T-helper 17 cell (primary cell): ENCODE data around the gene EVPLL. TPM values are rescaled to one million over a fixed set of nuclear protein-coding genes. Genes with fewer than 3 reads are reported as not detected.
"Not testable (repeated sequence)": the region's sequence is repeated elsewhere in the genome, so short reads cannot be mapped to it uniquely, and the experiment has no call there.

ENCODE experiments used
- ATAC-seq: fragments of 150-1000 bp; cut with Tn5 transposase; 2 replicates; pipeline ENCODE4 v1.10.0; 2021; ENCODE audit warnings: mild to moderate bottlenecking, moderate library complexity
- DNase-seq, 3 donors: peaks; one replicate each; pipeline versions ENCODE4 v3.0.0 to v3.0.0-alpha.2; 2020 to 2021
- H3K9me3 ChIP-seq: one replicate; pipeline ENCODE4 v1.7.0; 2013; ENCODE audit warnings: low read length, mild to moderate bottlenecking; ENCODE audit not compliant: control insufficient read depth, poor library complexity, severe bottlenecking
- H3K27ac Mint-ChIP-seq: one replicate; pipeline ENCODE4 v1.8.0; 2022; ENCODE audit warnings: mild to moderate bottlenecking, moderate library complexity, mixed read lengths
- H3K27me3 Mint-ChIP-seq: one replicate; pipeline ENCODE4 v1.8.0; 2022; ENCODE audit warnings: mixed read lengths
- H3K36me3 Mint-ChIP-seq: one replicate; pipeline ENCODE4 v1.8.0; 2022; ENCODE audit warnings: low read depth, mixed read lengths
- H3K4me1 Mint-ChIP-seq: one replicate; pipeline ENCODE4 v1.8.0; 2022; ENCODE audit warnings: mild to moderate bottlenecking, mixed read lengths
- H3K4me3 Mint-ChIP-seq: one replicate; pipeline ENCODE4 v1.8.0; 2022; ENCODE audit warnings: mild to moderate bottlenecking, moderate library complexity, mixed read lengths
- total RNA-seq, 4 donors: library from RNA in 2 of 4; stranded (reverse) in 2 of 4; gene quantifications; one replicate each; pipeline ENCODE4 v1.2.3 and lab custom pipeline; 2022 to 2026

EVPLL gene
- total RNA-seq, 2 donors from 2014 or later = not detected

DNA sequence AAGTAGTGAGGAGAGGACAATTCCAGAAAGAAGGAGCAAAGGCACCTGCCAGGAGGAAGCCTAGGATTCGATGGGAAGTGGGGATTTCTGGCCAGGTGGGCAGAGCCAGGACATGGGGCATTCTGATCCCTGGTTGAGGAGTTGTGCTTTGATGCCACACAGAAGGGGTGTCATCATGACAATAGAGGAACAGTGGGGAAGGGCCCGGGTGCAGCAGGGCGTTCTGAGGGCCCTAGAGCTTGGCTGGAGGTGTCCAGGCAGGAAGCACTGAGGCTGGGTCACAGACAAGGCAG lies 4.3 kb downstream of the EVPLL start:
- no peak for DNase-seq
- peaks cover 11% of the 10 kb centered on the region for H3K27me3 Mint-ChIP-seq
- H3K27ac Mint-ChIP-seq = no peak overlapping the region
- H3K4me3 Mint-ChIP-seq = no peak overlapping the region
- H3K36me3 Mint-ChIP-seq = no peaks in the 10 kb centered on the region
- H3K4me1 Mint-ChIP-seq = peaks cover 2% of the 10 kb centered on the region
- no peak for ATAC-seq
- no peaks in the 10 kb centered on the region for H3K9me3 ChIP-seq

- Mint-ChIP-seq H3K4me1 (peaks cover 2% of the 10 kb centered on the region), H3K4me3 (peak overlapping the region; percentile 15), H3K36me3 (no peaks in the 10 kb centered on the region), H3K27ac (no peak overlapping the region), H3K27me3 (peaks cover 11% of the 10 kb centered on the region)
- DNase-seq (no peak), ATAC-seq (no peak)
- no peaks in the 10 kb centered on the region for H3K9me3 ChIP-seq
Observed at GRCh38 chr17:18382441-18383078, 5.0 kb downstream of the EVPLL start.

GRCh38 chr17:18383079-18383481 lies 5.5 kb downstream of the EVPLL start:
- ATAC-seq = peak; percentile 75
- not testable (repeated sequence) for H3K9me3 ChIP-seq, H3K27ac Mint-ChIP-seq, H3K4me1 Mint-ChIP-seq, DNase-seq, H3K36me3 Mint-ChIP-seq
- H3K4me3 Mint-ChIP-seq = peak overlapping the region; percentile 15
- peaks cover 11% of the 10 kb centered on the region for H3K27me3 Mint-ChIP-seq

DNA sequence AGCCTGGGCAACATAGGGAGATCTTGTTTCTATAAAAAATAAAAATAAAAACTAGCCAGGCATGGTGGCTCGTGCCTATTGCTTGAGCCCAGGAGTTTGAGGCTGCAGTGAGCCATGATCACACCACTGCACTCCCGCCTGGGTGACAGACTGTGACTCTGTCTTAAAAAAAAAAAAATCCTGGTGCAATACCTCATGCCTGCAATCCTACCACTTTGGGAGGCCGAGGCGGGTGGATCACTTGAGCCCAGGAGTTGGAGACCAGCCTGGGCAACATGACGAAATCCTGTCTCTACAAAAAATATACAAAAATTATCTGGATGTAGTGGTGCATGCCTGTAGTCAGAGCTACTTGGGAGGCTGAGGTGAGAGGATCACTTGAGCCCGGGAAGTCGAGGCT lies 6.7 kb downstream of the EVPLL start:
- ATAC-seq, H3K9me3 ChIP-seq, H3K36me3 Mint-ChIP-seq, DNase-seq, H3K4me3 Mint-ChIP-seq, H3K4me1 Mint-ChIP-seq, H3K27ac Mint-ChIP-seq: not testable (repeated sequence)
- H3K27me3 Mint-ChIP-seq = peaks cover 11% of the 10 kb centered on the region

DNA sequence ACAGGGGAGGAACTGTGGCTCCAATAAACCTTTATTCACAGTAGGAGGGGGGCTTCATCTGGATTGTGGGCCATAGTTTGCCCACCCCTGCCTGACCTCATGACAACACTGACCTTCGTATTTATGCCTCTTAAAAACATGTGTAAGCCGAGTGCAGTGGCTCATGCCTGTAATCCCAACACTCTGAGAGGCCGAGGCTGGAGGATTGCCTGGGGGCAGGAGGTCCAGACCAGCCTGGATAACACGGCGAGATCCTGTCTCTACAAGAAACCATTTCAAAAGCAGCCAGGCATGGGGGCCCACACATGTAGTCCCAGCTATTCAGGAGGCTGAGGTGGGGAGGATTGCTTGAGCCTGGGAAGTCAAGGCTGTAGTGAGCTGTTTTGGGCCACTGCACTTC lies 10.0 kb downstream of the EVPLL start:
- not testable (repeated sequence) for DNase-seq, H3K4me3 Mint-ChIP-seq, H3K27ac Mint-ChIP-seq, ATAC-seq, H3K27me3 Mint-ChIP-seq, H3K9me3 ChIP-seq, H3K36me3 Mint-ChIP-seq, H3K4me1 Mint-ChIP-seq

GRCh38 chr17:18388266-18388665 lies 10.7 kb downstream of the EVPLL start:
- H3K27me3 Mint-ChIP-seq, H3K27ac Mint-ChIP-seq, ATAC-seq, DNase-seq, H3K9me3 ChIP-seq, H3K36me3 Mint-ChIP-seq, H3K4me3 Mint-ChIP-seq, H3K4me1 Mint-ChIP-seq: not testable (repeated sequence)

DNA sequence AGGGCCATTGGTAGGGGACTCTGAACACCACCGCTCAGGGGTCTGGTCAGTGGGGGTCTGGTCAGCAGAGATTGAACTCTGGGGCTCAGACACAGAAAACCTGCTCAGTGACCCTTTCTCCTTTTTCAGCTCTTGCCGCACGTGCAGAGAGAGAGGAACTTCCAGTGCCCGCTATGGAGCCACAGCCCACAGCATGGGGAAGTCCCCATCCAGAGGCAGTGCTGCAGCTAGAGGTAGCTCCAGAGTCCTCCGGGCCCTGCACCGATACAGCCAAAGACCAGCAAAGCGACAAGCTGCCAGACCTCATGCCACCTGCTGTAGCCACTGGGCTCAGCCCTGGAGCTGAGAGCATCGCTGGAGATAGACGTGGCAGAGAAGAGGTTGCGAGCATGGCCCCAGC lies 11.2 kb downstream of the EVPLL start:
- not testable (repeated sequence) for H3K27ac Mint-ChIP-seq, H3K27me3 Mint-ChIP-seq, DNase-seq, H3K9me3 ChIP-seq, H3K4me3 Mint-ChIP-seq, H3K4me1 Mint-ChIP-seq, H3K36me3 Mint-ChIP-seq
- ATAC-seq = peak; percentile 81

GRCh38 chr17:18401872-18402590 lies 24.5 kb downstream of the EVPLL start:
- H3K4me3 Mint-ChIP-seq, H3K9me3 ChIP-seq, H3K36me3 Mint-ChIP-seq, ATAC-seq, H3K27ac Mint-ChIP-seq, H3K27me3 Mint-ChIP-seq, H3K4me1 Mint-ChIP-seq, DNase-seq: not testable (repeated sequence)

DNA sequence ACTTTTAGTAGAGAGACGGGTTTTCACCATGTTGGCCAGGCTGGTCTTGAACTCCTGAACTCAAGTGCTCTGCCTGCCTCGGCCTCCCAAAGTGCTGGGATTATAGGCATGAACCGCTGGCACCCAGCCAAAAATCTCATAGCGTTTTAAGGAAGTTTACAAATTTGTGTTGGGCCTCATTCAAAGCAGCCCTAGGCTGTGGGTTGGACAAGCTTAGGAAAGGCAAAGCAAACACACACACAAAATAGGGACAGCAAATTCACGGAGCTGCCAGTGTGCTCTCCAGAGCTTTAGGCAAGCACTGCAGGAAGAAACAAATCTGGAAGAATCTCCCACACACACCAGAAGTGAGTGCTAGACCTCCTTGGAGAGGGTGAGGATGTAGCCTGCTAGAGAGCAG lies 25.6 kb downstream of the EVPLL start:
- H3K27ac Mint-ChIP-seq, ATAC-seq, H3K36me3 Mint-ChIP-seq, H3K9me3 ChIP-seq, H3K4me3 Mint-ChIP-seq, H3K27me3 Mint-ChIP-seq, H3K4me1 Mint-ChIP-seq, DNase-seq: not testable (repeated sequence)

DNA sequence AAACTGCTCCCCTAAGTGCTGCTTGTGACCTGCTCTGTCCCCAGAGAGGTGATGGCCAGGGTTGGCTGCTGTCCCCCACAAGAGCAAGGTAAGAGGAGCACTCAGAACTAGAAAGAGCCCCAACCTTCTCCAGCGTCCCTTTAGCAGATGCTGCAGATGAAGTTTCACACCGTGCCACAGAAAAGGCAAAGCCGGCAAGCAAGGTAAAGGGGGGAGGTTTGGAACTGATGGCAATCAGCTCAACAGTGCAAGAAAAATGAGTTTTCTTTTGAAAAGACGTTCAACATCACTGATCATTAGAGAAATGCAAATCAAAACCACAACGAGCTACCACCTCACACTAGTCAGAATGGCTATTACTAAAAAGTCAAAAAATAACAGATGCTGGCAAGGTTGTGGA lies 26.0 kb downstream of the EVPLL start:
- H3K4me3 Mint-ChIP-seq, ATAC-seq, H3K27ac Mint-ChIP-seq, H3K27me3 Mint-ChIP-seq, DNase-seq, H3K4me1 Mint-ChIP-seq, H3K36me3 Mint-ChIP-seq, H3K9me3 ChIP-seq: not testable (repeated sequence)

DNA sequence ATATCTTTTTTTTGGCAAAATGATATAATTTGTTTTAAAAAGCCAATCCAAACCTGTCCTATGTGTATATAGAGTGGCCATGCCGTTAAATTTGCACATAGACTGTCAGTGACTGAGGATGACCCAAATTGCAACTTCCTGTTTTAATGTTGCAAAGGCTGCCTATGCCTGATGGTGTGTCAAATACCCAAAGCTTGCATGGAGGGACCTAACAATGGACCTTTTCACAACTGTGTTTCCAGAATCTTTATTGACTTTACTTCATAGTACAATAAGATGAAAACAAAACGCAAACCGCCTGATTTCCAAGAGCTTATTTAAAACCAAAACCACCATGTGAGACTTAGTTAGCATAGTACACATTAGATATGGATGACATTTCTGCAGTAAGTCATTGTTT lies 31.3 kb downstream of the EVPLL start:
- peak overlapping the region; percentile 21 for H3K4me3 Mint-ChIP-seq
- H3K36me3 Mint-ChIP-seq = not testable (repeated sequence)

DNA sequence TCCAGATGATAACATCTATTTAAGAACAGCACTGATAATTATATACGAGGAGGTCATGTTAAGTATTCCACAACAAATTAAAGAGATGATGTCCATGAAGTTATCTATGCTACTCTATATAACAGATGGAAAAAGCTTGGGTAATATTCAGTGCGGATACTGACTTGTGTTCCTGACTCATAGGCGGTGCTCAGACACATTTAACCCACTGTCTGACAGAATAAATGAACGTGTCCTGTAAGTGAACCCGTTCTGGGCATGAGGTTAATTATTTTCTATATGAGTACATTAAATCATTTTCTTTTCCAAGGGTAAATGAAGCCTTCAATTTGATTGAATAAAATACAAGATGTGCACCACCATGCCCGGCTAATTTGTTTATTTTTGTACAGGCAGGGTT lies 31.7 kb downstream of the EVPLL start:
- H3K27ac Mint-ChIP-seq, H3K27me3 Mint-ChIP-seq: not testable (repeated sequence)
- H3K4me3 Mint-ChIP-seq = peak overlapping the region; percentile 21

More for the DNA sequence above, 31.3 kb downstream of the EVPLL start:
- not testable (repeated sequence) for H3K27ac Mint-ChIP-seq, ATAC-seq, DNase-seq, H3K9me3 ChIP-seq, H3K27me3 Mint-ChIP-seq
- H3K4me1 Mint-ChIP-seq = peaks cover 17% of the 10 kb centered on the region

GRCh38 chr17:18410736-18411135 lies 33.2 kb downstream of the EVPLL start:
- not testable (repeated sequence) for ATAC-seq, H3K27me3 Mint-ChIP-seq, DNase-seq, H3K9me3 ChIP-seq, H3K36me3 Mint-ChIP-seq
- peak overlapping the region; percentile 75 for H3K27ac Mint-ChIP-seq
- H3K4me3 Mint-ChIP-seq = peak overlapping the region; percentile 99
- H3K4me1 Mint-ChIP-seq = peaks cover 17% of the 10 kb centered on the region

More for the DNA sequence above, 31.7 kb downstream of the EVPLL start:
- DNase-seq, ATAC-seq, H3K9me3 ChIP-seq, H3K36me3 Mint-ChIP-seq: not testable (repeated sequence)
- H3K4me1 Mint-ChIP-seq = peaks cover 17% of the 10 kb centered on the region

- not testable (repeated sequence) for H3K9me3 ChIP-seq, H3K27me3 Mint-ChIP-seq, DNase-seq, H3K36me3 Mint-ChIP-seq
- peak overlapping the region; percentile 99 for H3K4me3 Mint-ChIP-seq
- H3K27ac Mint-ChIP-seq = peak overlapping the region; percentile 75
- H3K4me1 Mint-ChIP-seq = peaks cover 17% of the 10 kb centered on the region
- ATAC-seq = peak; percentile 42
Observed at GRCh38 chr17:18411377-18411864, 33.8 kb downstream of the EVPLL start.
